ENCODE measurements around the gene DMXL2.

The DMXL2 gene

GRCh38 chr15:51401872-51402517 lies 220.6 kb downstream of the DMXL2 start:
- DNase-seq, result no peak

GRCh38 chr15:51401051-51401780 lies 221.4 kb downstream of the DMXL2 start:
- DNase-seq, result no peak

- no peak for DNase-seq
These were observed 223.9 kb downstream of the DMXL2 start for GRCh38 chr15:51398626-51399025.
